WTC11 (cell line): ENCODE results near the gene PCSK2. TPM values are rescaled to one million over a fixed set of nuclear protein-coding genes. Genes with fewer than 3 reads are reported as not detected.

ENCODE experiments used
- ATAC-seq: fragments of 200-7000 bp; cut with Tn5 transposase; 2 replicates; pipeline ENCODE4 v1.10.0; 2021; ENCODE audit warnings: mild to moderate bottlenecking, moderate library complexity
- CTCF ChIA-PET: fragments of 300-600 bp; sonication (Branson Sonifier 250); formaldehyde crosslinking; loops from one replicate; lab custom pipeline; 2021; ENCODE audit warnings: antibody characterized with exemption; lab: Charles Lee
- POLR2A ChIA-PET: fragments of 350-600 bp; sonication (Branson Sonifier 250); formaldehyde crosslinking; loops from one replicate; lab custom pipeline; 2021; ENCODE audit warnings: antibody characterized with exemption; lab: Charles Lee
- DNase-seq: peaks from one replicate; pipeline ENCODE4 v3.0.0; 2021; ENCODE audit warnings: low spot score
- H3K27ac Mint-ChIP-seq: 2 replicates; pipeline ENCODE4 v1.8.0; 2021; ENCODE audit warnings: mixed read lengths
- H3K27me3 Mint-ChIP-seq: 2 replicates; pipeline ENCODE4 v1.8.0; 2021; ENCODE audit warnings: low read depth, mild to moderate bottlenecking, moderate library complexity, mixed read lengths
- H3K36me3 Mint-ChIP-seq: 2 replicates; pipeline ENCODE4 v1.8.0; 2021; ENCODE audit warnings: mixed read lengths
- H3K4me1 Mint-ChIP-seq: 2 replicates; pipeline ENCODE4 v1.8.0; 2022; ENCODE audit warnings: mixed read lengths
- H3K4me3 Mint-ChIP-seq: 2 replicates; pipeline ENCODE4 v1.8.0; 2021; ENCODE audit warnings: mild to moderate bottlenecking, moderate library complexity, mixed read lengths
- H3K9me3 Mint-ChIP-seq: 2 replicates; pipeline ENCODE4 v1.8.0; 2021; ENCODE audit warnings: mixed read lengths
- ERG ChIP-seq: fragments of 250-450 bp; sonication (Bioruptor Pico); IDR thresholded peaks from 2 replicates; pipeline ENCODE4 v1.8.0; 2021; ENCODE audit warnings: mild to moderate bottlenecking
- JUN ChIP-seq: sonication (generic); formaldehyde crosslinking; IDR thresholded peaks from 2 replicates; pipeline ENCODE4 v1.8.0; 2023; ENCODE audit warnings: mild to moderate bottlenecking, missing genetic modification reagents
- NFYB ChIP-seq: sonication (generic); formaldehyde crosslinking; conservative IDR thresholded peaks from 2 replicates; pipeline ENCODE4 v1.8.0; 2022; ENCODE audit warnings: low read depth, missing genetic modification reagents
- NR2C2 ChIP-seq: sonication (generic); formaldehyde crosslinking; IDR thresholded peaks from 2 replicates; pipeline ENCODE4 v1.8.0; 2022; ENCODE audit warnings: mild to moderate bottlenecking, missing genetic modification reagents
- NR3C1 ChIP-seq: sonication (generic); formaldehyde crosslinking; conservative IDR thresholded peaks from 2 replicates; pipeline ENCODE4 v1.8.1; 2023; ENCODE audit warnings: low read depth, mild to moderate bottlenecking, missing genetic modification reagents
- RELA ChIP-seq: sonication (generic); formaldehyde crosslinking; IDR thresholded peaks from 2 replicates; pipeline ENCODE4 v1.8.1; 2022; ENCODE audit warnings: missing genetic modification reagents, mild to moderate bottlenecking, borderline replicate concordance
- TEAD1 ChIP-seq: sonication (generic); formaldehyde crosslinking; IDR thresholded peaks from 2 replicates; pipeline ENCODE4 v1.8.0; 2022; ENCODE audit warnings: mild to moderate bottlenecking, missing genetic modification reagents
- ZNF281 ChIP-seq: sonication (generic); formaldehyde crosslinking; IDR thresholded peaks from 2 replicates; pipeline ENCODE4 v1.8.0; 2023; ENCODE audit warnings: mild to moderate bottlenecking, missing genetic modification reagents
- ZNF423 ChIP-seq: fragments of 250-450 bp; sonication (Bioruptor Pico); IDR thresholded peaks from 2 replicates; pipeline ENCODE4 v2.1.2; 2022; ENCODE audit warnings: mild to moderate bottlenecking, moderate library complexity
- ZNF512 ChIP-seq: sonication (generic); formaldehyde crosslinking; IDR thresholded peaks from 2 replicates; pipeline ENCODE4 v1.8.1; 2022; ENCODE audit warnings: missing genetic modification reagents, borderline replicate concordance
- total RNA-seq: library from RNA; stranded (reverse); gene quantifications from 3 replicates; pipeline ENCODE4 v1.2.3, GENCODE V29; 2021
- TF ChIP-seq, protein P1 (sequence below): sonication (generic); formaldehyde crosslinking; IDR thresholded peaks from 2 replicates; pipeline ENCODE4 v1.8.0; 2022; ENCODE audit warnings: missing genetic modification reagents
- TF ChIP-seq, protein P2 (sequence below): sonication (generic); formaldehyde crosslinking; IDR thresholded peaks from 2 replicates; pipeline ENCODE4 v1.8.1; 2022; ENCODE audit warnings: low read depth, missing genetic modification reagents, borderline replicate concordance
- TF ChIP-seq, protein P3 (sequence below): sonication (generic); formaldehyde crosslinking; IDR thresholded peaks from 2 replicates; pipeline ENCODE4 v1.8.1; 2022; ENCODE audit warnings: mild to moderate bottlenecking, moderate library complexity, missing genetic modification reagents
- TF ChIP-seq, protein P4 (sequence below): fragments of 250-450 bp; sonication (Bioruptor Pico); IDR thresholded peaks from 2 replicates; pipeline ENCODE4 v1.9.0; 2021; ENCODE audit warnings: mild to moderate bottlenecking, borderline replicate concordance

Gene PCSK2
- total RNA-seq, 1 experiment from 2014 or later, result 0.74 TPM

DNA sequence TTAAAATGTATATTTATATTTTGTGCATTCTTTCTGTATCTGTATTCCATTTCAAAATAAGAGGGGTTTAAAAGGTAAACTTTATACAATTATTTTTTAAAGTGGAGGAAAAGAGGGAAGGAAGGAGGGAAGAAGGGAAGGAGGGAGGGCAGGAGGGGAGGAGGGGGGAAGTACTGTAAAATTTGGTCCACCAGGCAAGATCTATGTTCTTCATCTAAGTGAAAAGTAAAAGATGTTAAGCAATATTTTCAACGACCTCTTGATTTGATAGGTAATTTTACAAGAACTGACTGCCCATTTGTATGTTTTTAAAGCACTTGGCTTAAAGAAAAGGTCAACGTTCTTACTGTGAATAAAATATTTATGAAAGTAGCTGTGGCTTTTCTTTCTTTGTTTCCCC, 29.8 kb upstream of the PCSK2 start (continued):
- TF ChIP-seq ZNF281, result no peak

DNA sequence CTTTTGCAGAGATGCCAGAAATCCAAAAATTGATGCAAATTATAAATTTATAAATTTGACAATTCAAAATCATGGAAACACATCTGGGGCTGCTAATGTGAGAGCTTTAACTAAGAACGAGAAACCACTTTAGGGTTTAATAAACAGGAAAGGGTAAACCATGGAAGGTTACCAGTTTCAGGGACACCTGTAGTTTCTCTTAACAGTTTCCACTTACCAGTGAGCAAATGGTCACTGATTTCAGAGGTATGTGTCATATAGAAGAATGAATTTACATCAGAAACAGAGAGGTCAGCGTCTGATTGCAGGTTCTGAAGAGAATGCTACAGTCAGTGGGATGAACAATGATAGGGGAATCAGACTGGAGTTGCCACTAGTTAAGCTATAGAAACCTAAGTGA, 24.8 kb upstream of the PCSK2 start:
- Mint-ChIP-seq H3K4me1 (peaks cover 12% of the 10 kb centered on the region), H3K27me3 (no peaks in the 10 kb centered on the region; the same call in 1 of the 2 replicates), H3K4me3 (no peak overlapping the region; the same call in 1 of the 2 replicates), H3K36me3 (no peaks in the 10 kb centered on the region), H3K27ac (no peak overlapping the region), H3K9me3 (no peaks in the 10 kb centered on the region)
- POLR2A ChIA-PET, result interaction anchor here (1.1 kb wide), 1 partner anchor 25 kb away, joined by 3 read pairs; the partner anchor contains the start of gene PCSK2
- no peak for DNase-seq
- CTCF ChIA-PET, result interaction anchor here (1.0 to 1.7 kb wide), 6 partner anchors 25 to 400 kb away, joined by 3 to 11 read pairs (median 4); partner anchors contain the start of gene PCSK2
- ATAC-seq, result no peak
- TF ChIP-seq ZNF423 (CRISPR knock-in tag) (no peak), ZNF512 (no peak), TEAD1 (CRISPR knock-in tag) (no peak), NR2C2 (CRISPR knock-in tag) (no peak), RELA (CRISPR knock-in tag) (no peak), ZNF281 (no peak), ERG (CRISPR knock-in tag) (no peak), NR3C1 (CRISPR knock-in tag) (no peak), JUN (CRISPR knock-in tag) (no peak), NFYB (CRISPR knock-in tag) (no peak)
- TF ChIP-seq, protein P1, sequence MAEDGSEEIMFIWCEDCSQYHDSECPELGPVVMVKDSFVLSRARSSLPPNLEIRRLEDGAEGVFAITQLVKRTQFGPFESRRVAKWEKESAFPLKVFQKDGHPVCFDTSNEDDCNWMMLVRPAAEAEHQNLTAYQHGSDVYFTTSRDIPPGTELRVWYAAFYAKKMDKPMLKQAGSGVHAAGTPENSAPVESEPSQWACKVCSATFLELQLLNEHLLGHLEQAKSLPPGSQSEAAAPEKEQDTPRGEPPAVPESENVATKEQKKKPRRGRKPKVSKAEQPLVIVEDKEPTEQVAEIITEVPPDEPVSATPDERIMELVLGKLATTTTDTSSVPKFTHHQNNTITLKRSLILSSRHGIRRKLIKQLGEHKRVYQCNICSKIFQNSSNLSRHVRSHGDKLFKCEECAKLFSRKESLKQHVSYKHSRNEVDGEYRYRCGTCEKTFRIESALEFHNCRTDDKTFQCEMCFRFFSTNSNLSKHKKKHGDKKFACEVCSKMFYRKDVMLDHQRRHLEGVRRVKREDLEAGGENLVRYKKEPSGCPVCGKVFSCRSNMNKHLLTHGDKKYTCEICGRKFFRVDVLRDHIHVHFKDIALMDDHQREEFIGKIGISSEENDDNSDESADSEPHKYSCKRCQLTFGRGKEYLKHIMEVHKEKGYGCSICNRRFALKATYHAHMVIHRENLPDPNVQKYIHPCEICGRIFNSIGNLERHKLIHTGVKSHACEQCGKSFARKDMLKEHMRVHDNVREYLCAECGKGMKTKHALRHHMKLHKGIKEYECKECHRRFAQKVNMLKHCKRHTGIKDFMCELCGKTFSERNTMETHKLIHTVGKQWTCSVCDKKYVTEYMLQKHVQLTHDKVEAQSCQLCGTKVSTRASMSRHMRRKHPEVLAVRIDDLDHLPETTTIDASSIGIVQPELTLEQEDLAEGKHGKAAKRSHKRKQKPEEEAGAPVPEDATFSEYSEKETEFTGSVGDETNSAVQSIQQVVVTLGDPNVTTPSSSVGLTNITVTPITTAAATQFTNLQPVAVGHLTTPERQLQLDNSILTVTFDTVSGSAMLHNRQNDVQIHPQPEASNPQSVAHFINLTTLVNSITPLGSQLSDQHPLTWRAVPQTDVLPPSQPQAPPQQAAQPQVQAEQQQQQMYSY, result no peak
- TF ChIP-seq, protein P2, sequence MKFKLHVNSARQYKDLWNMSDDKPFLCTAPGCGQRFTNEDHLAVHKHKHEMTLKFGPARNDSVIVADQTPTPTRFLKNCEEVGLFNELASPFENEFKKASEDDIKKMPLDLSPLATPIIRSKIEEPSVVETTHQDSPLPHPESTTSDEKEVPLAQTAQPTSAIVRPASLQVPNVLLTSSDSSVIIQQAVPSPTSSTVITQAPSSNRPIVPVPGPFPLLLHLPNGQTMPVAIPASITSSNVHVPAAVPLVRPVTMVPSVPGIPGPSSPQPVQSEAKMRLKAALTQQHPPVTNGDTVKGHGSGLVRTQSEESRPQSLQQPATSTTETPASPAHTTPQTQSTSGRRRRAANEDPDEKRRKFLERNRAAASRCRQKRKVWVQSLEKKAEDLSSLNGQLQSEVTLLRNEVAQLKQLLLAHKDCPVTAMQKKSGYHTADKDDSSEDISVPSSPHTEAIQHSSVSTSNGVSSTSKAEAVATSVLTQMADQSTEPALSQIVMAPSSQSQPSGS (CRISPR knock-in tag), result no peak
- TF ChIP-seq, protein P3, sequence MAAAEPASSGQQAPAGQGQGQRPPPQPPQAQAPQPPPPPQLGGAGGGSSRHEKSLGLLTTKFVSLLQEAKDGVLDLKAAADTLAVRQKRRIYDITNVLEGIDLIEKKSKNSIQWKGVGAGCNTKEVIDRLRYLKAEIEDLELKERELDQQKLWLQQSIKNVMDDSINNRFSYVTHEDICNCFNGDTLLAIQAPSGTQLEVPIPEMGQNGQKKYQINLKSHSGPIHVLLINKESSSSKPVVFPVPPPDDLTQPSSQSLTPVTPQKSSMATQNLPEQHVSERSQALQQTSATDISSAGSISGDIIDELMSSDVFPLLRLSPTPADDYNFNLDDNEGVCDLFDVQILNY (CRISPR knock-in tag), result no peak
- TF ChIP-seq, protein P4, sequence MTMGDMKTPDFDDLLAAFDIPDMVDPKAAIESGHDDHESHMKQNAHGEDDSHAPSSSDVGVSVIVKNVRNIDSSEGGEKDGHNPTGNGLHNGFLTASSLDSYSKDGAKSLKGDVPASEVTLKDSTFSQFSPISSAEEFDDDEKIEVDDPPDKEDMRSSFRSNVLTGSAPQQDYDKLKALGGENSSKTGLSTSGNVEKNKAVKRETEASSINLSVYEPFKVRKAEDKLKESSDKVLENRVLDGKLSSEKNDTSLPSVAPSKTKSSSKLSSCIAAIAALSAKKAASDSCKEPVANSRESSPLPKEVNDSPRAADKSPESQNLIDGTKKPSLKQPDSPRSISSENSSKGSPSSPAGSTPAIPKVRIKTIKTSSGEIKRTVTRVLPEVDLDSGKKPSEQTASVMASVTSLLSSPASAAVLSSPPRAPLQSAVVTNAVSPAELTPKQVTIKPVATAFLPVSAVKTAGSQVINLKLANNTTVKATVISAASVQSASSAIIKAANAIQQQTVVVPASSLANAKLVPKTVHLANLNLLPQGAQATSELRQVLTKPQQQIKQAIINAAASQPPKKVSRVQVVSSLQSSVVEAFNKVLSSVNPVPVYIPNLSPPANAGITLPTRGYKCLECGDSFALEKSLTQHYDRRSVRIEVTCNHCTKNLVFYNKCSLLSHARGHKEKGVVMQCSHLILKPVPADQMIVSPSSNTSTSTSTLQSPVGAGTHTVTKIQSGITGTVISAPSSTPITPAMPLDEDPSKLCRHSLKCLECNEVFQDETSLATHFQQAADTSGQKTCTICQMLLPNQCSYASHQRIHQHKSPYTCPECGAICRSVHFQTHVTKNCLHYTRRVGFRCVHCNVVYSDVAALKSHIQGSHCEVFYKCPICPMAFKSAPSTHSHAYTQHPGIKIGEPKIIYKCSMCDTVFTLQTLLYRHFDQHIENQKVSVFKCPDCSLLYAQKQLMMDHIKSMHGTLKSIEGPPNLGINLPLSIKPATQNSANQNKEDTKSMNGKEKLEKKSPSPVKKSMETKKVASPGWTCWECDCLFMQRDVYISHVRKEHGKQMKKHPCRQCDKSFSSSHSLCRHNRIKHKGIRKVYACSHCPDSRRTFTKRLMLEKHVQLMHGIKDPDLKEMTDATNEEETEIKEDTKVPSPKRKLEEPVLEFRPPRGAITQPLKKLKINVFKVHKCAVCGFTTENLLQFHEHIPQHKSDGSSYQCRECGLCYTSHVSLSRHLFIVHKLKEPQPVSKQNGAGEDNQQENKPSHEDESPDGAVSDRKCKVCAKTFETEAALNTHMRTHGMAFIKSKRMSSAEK (CRISPR knock-in tag), result no peak
